Stomach (tissue), 4 donors: Measurements from ENCODE around the gene LMTK2.

ENCODE experiments used
- EP300 ChIP-seq: sonication (generic); formaldehyde crosslinking; IDR thresholded peaks from one replicate; pipeline ENCODE4 v1.6.1; 2017; ENCODE audit warnings: antibody characterized with exemption
- POLR2A ChIP-seq, 4 donors: fragments of 450-650 bp; IDR thresholded peaks; one replicate each; pipeline ENCODE4 v1.6.1; 2016; ENCODE audit warnings: antibody characterized with exemption in 4 of 4, control low read depth in 2 of 4, mild to moderate bottlenecking in 1 of 4, moderate library complexity in 1 of 4
- POLR2AphosphoS5 ChIP-seq, 3 donors: sonication (generic); formaldehyde crosslinking; IDR thresholded peaks; one replicate each; pipeline ENCODE4 v1.6.1; 2016; ENCODE audit warnings: antibody characterized with exemption in 3 of 3
- TF ChIP-seq, protein P1 (sequence below), 7 experiments: fragments of 450-650 bp in 4 of 7; fragments of 200-600 bp in 3 of 7; sonication (generic) in 3 of 7; IDR thresholded peaks; one replicate each; pipeline ENCODE4 v1.5.1; 2016 to 2019; ENCODE audit warnings: antibody characterized with exemption in 7 of 7, control low read depth in 2 of 7, mild to moderate bottlenecking in 1 of 7

DNA sequence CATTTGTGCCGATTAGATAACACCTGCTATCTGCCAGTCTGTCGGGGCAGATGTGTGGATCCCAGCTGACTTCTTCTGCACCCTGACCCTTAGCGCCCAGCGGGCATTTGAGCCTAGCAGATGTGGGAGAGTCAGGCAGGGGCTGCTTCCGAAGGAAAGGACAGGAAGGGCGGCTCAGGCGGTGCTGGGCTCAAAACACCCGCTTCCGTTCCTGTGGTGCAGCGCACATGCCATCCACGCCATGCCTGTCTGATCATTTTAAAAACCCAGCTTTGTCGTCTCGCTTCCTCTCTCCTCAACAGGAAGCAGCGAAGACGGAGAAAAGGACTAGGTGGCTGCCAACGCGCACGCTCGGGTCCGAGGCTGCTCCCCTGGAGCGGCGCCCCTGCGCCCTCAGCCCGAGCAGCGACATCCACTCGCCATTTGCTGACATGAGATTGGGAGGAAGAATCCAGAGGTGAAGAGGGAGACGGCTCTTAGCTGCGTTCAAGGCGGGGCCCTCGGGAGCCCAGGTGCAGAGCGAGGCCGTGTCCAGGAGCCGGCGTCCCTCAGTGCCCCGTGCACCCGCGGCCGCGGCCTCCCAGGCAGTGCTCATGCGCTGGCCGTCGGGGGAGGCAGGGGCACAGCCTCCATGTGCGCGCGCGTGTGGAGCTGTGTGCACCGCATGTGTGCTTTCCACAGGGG, 98.6 kb downstream of the LMTK2 start:
- TF ChIP-seq, protein P1, sequence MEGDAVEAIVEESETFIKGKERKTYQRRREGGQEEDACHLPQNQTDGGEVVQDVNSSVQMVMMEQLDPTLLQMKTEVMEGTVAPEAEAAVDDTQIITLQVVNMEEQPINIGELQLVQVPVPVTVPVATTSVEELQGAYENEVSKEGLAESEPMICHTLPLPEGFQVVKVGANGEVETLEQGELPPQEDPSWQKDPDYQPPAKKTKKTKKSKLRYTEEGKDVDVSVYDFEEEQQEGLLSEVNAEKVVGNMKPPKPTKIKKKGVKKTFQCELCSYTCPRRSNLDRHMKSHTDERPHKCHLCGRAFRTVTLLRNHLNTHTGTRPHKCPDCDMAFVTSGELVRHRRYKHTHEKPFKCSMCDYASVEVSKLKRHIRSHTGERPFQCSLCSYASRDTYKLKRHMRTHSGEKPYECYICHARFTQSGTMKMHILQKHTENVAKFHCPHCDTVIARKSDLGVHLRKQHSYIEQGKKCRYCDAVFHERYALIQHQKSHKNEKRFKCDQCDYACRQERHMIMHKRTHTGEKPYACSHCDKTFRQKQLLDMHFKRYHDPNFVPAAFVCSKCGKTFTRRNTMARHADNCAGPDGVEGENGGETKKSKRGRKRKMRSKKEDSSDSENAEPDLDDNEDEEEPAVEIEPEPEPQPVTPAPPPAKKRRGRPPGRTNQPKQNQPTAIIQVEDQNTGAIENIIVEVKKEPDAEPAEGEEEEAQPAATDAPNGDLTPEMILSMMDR (IDR thresholded peaks at IDR 0.05): no peak
- TF ChIP-seq POLR2AphosphoS5 (IDR thresholded peaks at IDR 0.05): no peak
- TF ChIP-seq POLR2A (IDR thresholded peaks at IDR 0.05): no peak
- no peak for TF ChIP-seq EP300
